ENCODE measurements around the gene DCC. TPM values are rescaled to one million over a fixed set of nuclear protein-coding genes. Genes with fewer than 3 reads are reported as not detected.

Gene DCC
- polyA plus RNA-seq, 2 of the 4 experiments (the other 2 are of a cell fraction): 0.12 TPM; not detected in 1

- H3K4me1 ChIP-seq: no peaks in the 10 kb centered on the region
- POLR2A ChIA-PET: no interaction called here
- ATAC-seq (no peak), FAIRE-seq (no peak), DNase-seq (ENCODE audit: low read depth in 1 of 2, low spot score in 1 of 2) (no peak)
- no peak overlapping the region for H3K4me2 ChIP-seq
- 32% methylated on average over 5 of the region's 5 CpGs for WGBS (ENCODE audit: missing lambda C conversion rate)
- CTCF ChIA-PET: no interaction called here
- H3K4me3 ChIP-seq: no peak overlapping the region
- no peak overlapping the region for H3K27ac ChIP-seq
- no peaks in the 10 kb centered on the region for H3K9me3 ChIP-seq
- TF ChIP-seq ZSCAN20 (CRISPR knock-in tag; IDR thresholded peaks at IDR 0.05) (no peak), POLR2A (IDR thresholded peaks at IDR 0.05; ENCODE audit: low read length) (no peak), ESRRA (IDR thresholded peaks at IDR 0.05; ENCODE audit: borderline replicate concordance, low read length) (no peak), FOSB (CRISPR knock-in tag; IDR thresholded peaks at IDR 0.05) (no peak), HES2 (IDR thresholded peaks at IDR 0.05) (no peak), EHMT2 (IDR thresholded peaks at IDR 0.05; ENCODE audit: low read depth) (no peak), E2F6 (IDR thresholded peaks at IDR 0.05; ENCODE audit: borderline replicate concordance, low read depth) (no peak), FOXS1 (CRISPR knock-in tag; IDR thresholded peaks at IDR 0.05) (no peak), ZFP36 (IDR thresholded peaks at IDR 0.05; ENCODE audit: borderline replicate concordance, partially characterized antibody) (no peak), ELK1 (IDR thresholded peaks at IDR 0.05; ENCODE audit: low read depth, low read length) (no peak), ZC3H11A (IDR thresholded peaks at IDR 0.05) (no peak), KDM5A (IDR thresholded peaks at IDR 0.05) (no peak), RFX5 (IDR thresholded peaks at IDR 0.05) (no peak), NFE2L2 (conservative IDR thresholded peaks at IDR 0.05; ENCODE audit: low read length) (no peak)
- TF ChIP-seq, protein P1, sequence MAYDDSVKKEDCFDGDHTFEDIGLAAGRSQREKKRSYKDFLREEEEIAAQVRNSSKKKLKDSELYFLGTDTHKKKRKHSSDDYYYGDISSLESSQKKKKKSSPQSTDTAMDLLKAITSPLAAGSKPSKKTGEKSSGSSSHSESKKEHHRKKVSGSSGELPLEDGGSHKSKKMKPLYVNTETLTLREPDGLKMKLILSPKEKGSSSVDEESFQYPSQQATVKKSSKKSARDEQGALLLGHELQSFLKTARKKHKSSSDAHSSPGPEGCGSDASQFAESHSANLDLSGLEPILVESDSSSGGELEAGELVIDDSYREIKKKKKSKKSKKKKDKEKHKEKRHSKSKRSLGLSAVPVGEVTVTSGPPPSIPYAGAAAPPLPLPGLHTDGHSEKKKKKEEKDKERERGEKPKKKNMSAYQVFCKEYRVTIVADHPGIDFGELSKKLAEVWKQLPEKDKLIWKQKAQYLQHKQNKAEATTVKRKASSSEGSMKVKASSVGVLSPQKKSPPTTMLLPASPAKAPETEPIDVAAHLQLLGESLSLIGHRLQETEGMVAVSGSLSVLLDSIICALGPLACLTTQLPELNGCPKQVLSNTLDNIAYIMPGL (CRISPR knock-in tag; IDR thresholded peaks at IDR 0.05; ENCODE audit: borderline replicate concordance): no peak
These were observed 398.9 kb downstream of the DCC start for GRCh38 chr18:52738946-52739345.

DNA sequence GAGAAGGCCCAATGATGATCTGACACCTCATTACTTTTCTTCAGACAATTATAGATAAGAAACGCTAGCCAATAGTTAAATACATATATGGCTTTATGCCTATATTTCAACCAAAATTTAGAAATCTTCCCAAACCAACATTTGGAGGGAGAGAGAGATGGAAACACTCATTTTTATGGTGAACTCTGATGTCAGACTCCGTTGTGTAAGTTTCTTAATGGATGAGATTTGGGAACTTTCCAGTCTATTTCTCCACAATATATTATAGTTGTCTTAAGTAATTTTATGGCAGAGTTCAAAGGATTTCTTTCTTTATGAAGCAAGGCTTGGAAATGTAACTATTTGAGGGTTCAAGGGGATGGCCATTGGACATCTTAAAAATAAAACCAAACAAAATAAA is 407.0 kb downstream of the DCC start:
- no peaks in the 10 kb centered on the region for H3K9me3 ChIP-seq
- no peak overlapping the region for H3K4me2 ChIP-seq
- POLR2A ChIA-PET: no interaction called here
- ATAC-seq (no peak), FAIRE-seq (no peak), DNase-seq (ENCODE audit: low read depth in 1 of 2, low spot score in 1 of 2) (no peak)
- no peaks in the 10 kb centered on the region for H3K4me1 ChIP-seq
- no peak overlapping the region for H3K4me3 ChIP-seq
- no peak overlapping the region for H3K27ac ChIP-seq
- CTCF ChIA-PET: no interaction called here
- WGBS (ENCODE audit: missing lambda C conversion rate): 18% methylated on average over 2 of the region's 2 CpGs
- no peak for TF ChIP-seq ELK1 (IDR thresholded peaks at IDR 0.05; ENCODE audit: low read depth, low read length)
- TF ChIP-seq, protein P2, sequence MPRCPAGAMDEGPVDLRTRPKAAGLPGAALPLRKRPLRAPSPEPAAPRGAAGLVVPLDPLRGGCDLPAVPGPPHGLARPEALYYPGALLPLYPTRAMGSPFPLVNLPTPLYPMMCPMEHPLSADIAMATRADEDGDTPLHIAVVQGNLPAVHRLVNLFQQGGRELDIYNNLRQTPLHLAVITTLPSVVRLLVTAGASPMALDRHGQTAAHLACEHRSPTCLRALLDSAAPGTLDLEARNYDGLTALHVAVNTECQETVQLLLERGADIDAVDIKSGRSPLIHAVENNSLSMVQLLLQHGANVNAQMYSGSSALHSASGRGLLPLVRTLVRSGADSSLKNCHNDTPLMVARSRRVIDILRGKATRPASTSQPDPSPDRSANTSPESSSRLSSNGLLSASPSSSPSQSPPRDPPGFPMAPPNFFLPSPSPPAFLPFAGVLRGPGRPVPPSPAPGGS (IDR thresholded peaks at IDR 0.05): no peak
- TF ChIP-seq, protein P3, sequence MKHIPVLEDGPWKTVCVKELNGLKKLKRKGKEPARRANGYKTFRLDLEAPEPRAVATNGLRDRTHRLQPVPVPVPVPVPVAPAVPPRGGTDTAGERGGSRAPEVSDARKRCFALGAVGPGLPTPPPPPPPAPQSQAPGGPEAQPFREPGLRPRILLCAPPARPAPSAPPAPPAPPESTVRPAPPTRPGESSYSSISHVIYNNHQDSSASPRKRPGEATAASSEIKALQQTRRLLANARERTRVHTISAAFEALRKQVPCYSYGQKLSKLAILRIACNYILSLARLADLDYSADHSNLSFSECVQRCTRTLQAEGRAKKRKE (CRISPR knock-in tag; IDR thresholded peaks at IDR 0.05; ENCODE audit: low read depth): no peak
- TF ChIP-seq HES2 (IDR thresholded peaks at IDR 0.05): no peak
- TF ChIP-seq HEYL (CRISPR knock-in tag; IDR thresholded peaks at IDR 0.05): no peak
- TF ChIP-seq HOXB13 (CRISPR knock-in tag; IDR thresholded peaks at IDR 0.05; ENCODE audit: low read depth): no peak
- no peak for TF ChIP-seq ZC3H11A (IDR thresholded peaks at IDR 0.05)
- TF ChIP-seq REST (IDR thresholded peaks at IDR 0.05): no peak
- no peak for TF ChIP-seq POLR2A (IDR thresholded peaks at IDR 0.05; ENCODE audit: low read length)
- TF ChIP-seq RNF2 (IDR thresholded peaks at IDR 0.05; ENCODE audit: borderline replicate concordance, low read depth): no peak
- TF ChIP-seq CBX8 (IDR thresholded peaks at IDR 0.05): no peak
- TF ChIP-seq SREBF2 (IDR thresholded peaks at IDR 0.05): no peak
- no peak for TF ChIP-seq HOXA7 (CRISPR knock-in tag; IDR thresholded peaks at IDR 0.05)
- TF ChIP-seq KDM1A (IDR thresholded peaks at IDR 0.05; ENCODE audit: low read depth): no peak
- no peak for TF ChIP-seq BHLHE40 (IDR thresholded peaks at IDR 0.05; ENCODE audit: low read depth, low read length)
- TF ChIP-seq TP53 (CRISPR knock-in tag; IDR thresholded peaks at IDR 0.05): no peak
- TF ChIP-seq FOXS1 (CRISPR knock-in tag; IDR thresholded peaks at IDR 0.05): no peak

Measured in A549 (cell line).